K562 (cell line): Measurements from ENCODE around the gene FUCA2. TPM values are rescaled to one million over a fixed set of nuclear protein-coding genes. Genes with fewer than 3 reads are reported as not detected.

Source experiments
- ELF1 ChIP-seq: fragments of 200-800 bp; sonication (Bioruptor generic); IDR thresholded peaks from 2 replicates; pipeline ENCODE4 v1.6.1; 2016; ENCODE audit warnings: missing genetic modification characterization, missing compliant biosample characterization
- FOXK2 ChIP-seq, 2 experiments: fragments of 450-650 bp; IDR thresholded peaks in 1 of 2; conservative IDR thresholded peaks in 1 of 2; 2 replicates each; pipeline ENCODE4 v1.6.1; 2016; ENCODE audit warnings: low read depth in 2 of 2, mild to moderate bottlenecking in 1 of 2
- NCOA2 ChIP-seq, 2 experiments: fragments of 450-650 bp; IDR thresholded peaks; 2 replicates each; pipeline ENCODE4 v1.6.1; 2018; ENCODE audit warnings: mild to moderate bottlenecking in 2 of 2, moderate library complexity in 1 of 2; ENCODE audit not compliant: partially characterized antibody in 2 of 2
- NCOR1 ChIP-seq: fragments of 450-650 bp; IDR thresholded peaks from 2 replicates; pipeline ENCODE4 v1.6.1; 2016; ENCODE audit warnings: mild to moderate bottlenecking, moderate library complexity
- RBM14 ChIP-seq: fragments of 200-400 bp; formaldehyde crosslinking; IDR thresholded peaks from 2 replicates; pipeline ENCODE4 v1.6.1; 2018; ENCODE audit warnings: low read depth, mild to moderate bottlenecking, low read length, moderate library complexity, borderline replicate concordance; ENCODE audit not compliant: insufficient read depth
- RBM25 ChIP-seq: fragments of 200-400 bp; formaldehyde crosslinking; IDR thresholded peaks from 2 replicates; pipeline ENCODE4 v1.6.1; 2018; ENCODE audit warnings: low read length, low read depth, moderate library complexity; ENCODE audit not compliant: severe bottlenecking
- TRIM28 ChIP-seq: fragments of 450-650 bp; IDR thresholded peaks from 2 replicates; pipeline ENCODE4 v1.6.1; 2017
- ZNF318 ChIP-seq, 2 experiments: fragments of 450-650 bp; IDR thresholded peaks; 2 replicates each; pipeline ENCODE4 v1.6.1; 2016; ENCODE audit warnings: mild to moderate bottlenecking in 2 of 2, borderline replicate concordance in 1 of 2, low read depth in 1 of 2, moderate library complexity in 1 of 2
- ZNF699 ChIP-seq: fragments of 250-450 bp; sonication (Bioruptor Pico); IDR thresholded peaks from 2 replicates; pipeline ENCODE4 v1.8.0; 2021; ENCODE audit warnings: mild to moderate bottlenecking, moderate library complexity; ENCODE audit not compliant: insufficient replicate concordance
- polyA plus RNA-seq, 8 experiments: library from polyadenylated mRNA; depleted of rRNA in 4 of 8; stranded (reverse) in 5 of 8; unstranded in 3 of 8; fragments of >200 nt; fragmentation: Nextera tagmentation in 2 of 8; fragmentation: Illumina TruSeq in 1 of 8; extraction: Ambion mirVana in 2 of 8; extraction: Trizol in 1 of 8; gene quantifications; 2 replicates each; pipeline versions ENCODE4 v1.2.1 to v1.2.3, GENCODE V29; 2011 to 2014; ENCODE audit warnings: inconsistent platforms in 1 of 8, missing spikeins in 1 of 8
- total RNA-seq, 7 experiments: library from RNA; depleted of rRNA in 6 of 7; stranded (reverse); fragments of >200 nt in 6 of 7; fragmentation: Illumina TruSeq in 2 of 7; extraction: Trizol in 2 of 7; gene quantifications; 2 replicates each; pipeline versions ENCODE4 v1.2.1 to v1.2.3, GENCODE V29; 2011 to 2021; ENCODE audit warnings: low replicate concordance in 1 of 7
- TF ChIP-seq, protein P1 (sequence below): fragments of 250-450 bp; sonication (Bioruptor Pico); IDR thresholded peaks from 2 replicates; pipeline ENCODE4 v1.8.0; 2021; ENCODE audit warnings: moderate library complexity, mild to moderate bottlenecking, inconsistent platforms

FUCA2 gene
- total and polyA plus RNA-seq, 9 of the 15 experiments (the other 6 are each of a cell fraction or from before 2014, with no cell fraction given) = 20.6 to 112 (median 79.3) TPM

DNA sequence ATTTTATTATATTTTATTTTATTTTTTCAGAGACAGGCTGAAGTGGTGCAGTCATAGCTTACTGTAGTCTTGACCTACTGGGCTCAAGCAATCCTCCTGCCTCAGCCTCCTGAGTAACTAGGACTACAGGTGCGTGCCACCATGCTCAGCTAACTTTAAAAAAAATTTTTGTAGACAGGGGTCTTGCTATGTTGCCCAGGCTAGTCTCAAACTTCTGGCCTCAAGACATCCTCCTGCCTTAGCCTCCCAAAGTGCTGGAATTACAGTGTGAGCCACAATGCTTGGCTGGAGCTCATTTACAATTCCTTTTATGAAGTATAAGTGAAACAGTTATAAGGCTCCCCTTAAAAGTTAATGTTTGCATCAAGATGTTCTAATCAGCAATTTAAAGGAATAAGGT lies 14.5 kb downstream of the FUCA2 start (continued):
- TF ChIP-seq ZNF318 (IDR thresholded peaks at IDR 0.05; ENCODE audit: borderline replicate concordance in 1 of 2, low read depth in 1 of 2) (no peak), FOXK2 (conservative IDR thresholded peaks at IDR 0.05 in 1 of 2, IDR thresholded peaks at IDR 0.05 in 1 of 2; ENCODE audit: low read depth in 2 of 2) (no peak), ELF1 (tag) (no peak), TRIM28 (no peak), ZNF699 (CRISPR knock-in tag) (no peak), RBM25 (peak; percentile 56), NCOA2 (IDR thresholded peaks at IDR 0.05; ENCODE audit: partially characterized antibody in 2 of 2) (no peak), NCOR1 (no peak), RBM14 (no peak)
- TF ChIP-seq, protein P1, sequence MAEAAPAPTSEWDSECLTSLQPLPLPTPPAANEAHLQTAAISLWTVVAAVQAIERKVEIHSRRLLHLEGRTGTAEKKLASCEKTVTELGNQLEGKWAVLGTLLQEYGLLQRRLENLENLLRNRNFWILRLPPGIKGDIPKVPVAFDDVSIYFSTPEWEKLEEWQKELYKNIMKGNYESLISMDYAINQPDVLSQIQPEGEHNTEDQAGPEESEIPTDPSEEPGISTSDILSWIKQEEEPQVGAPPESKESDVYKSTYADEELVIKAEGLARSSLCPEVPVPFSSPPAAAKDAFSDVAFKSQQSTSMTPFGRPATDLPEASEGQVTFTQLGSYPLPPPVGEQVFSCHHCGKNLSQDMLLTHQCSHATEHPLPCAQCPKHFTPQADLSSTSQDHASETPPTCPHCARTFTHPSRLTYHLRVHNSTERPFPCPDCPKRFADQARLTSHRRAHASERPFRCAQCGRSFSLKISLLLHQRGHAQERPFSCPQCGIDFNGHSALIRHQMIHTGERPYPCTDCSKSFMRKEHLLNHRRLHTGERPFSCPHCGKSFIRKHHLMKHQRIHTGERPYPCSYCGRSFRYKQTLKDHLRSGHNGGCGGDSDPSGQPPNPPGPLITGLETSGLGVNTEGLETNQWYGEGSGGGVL (CRISPR knock-in tag) = no peak
